Measurements from ENCODE around the gene PTPRT. TPM values are rescaled to one million over a fixed set of nuclear protein-coding genes. Genes with fewer than 3 reads are reported as not detected.

PTPRT gene
- total RNA-seq, 1 donor from 2014 or later = 0.56 TPM

DNA sequence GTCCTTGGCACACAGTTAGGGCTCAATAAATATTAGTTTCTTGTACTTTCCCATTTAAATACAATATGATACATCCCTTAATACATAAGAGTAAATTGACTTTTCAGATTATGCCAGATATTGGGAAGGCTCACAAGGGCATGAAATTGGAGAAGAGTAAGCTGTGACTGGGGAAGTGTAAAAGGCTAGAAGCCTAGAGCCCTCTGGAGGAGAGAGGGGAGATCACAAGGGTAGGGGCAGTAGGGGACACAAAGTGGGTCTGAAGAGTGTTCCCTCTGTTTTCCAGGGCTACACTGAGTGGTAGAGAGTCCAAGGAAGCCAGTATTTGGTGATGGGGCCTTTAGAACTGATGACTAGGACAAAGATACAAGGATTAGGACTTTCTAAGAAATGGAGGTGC, 1008.6 kb downstream of the PTPRT start:
- H3K4me3 Mint-ChIP-seq = no peak overlapping the region
- H3K27me3 Mint-ChIP-seq (ENCODE audit: low read depth) = peaks cover 56% of the 10 kb centered on the region
- TF ChIP-seq, protein P1, sequence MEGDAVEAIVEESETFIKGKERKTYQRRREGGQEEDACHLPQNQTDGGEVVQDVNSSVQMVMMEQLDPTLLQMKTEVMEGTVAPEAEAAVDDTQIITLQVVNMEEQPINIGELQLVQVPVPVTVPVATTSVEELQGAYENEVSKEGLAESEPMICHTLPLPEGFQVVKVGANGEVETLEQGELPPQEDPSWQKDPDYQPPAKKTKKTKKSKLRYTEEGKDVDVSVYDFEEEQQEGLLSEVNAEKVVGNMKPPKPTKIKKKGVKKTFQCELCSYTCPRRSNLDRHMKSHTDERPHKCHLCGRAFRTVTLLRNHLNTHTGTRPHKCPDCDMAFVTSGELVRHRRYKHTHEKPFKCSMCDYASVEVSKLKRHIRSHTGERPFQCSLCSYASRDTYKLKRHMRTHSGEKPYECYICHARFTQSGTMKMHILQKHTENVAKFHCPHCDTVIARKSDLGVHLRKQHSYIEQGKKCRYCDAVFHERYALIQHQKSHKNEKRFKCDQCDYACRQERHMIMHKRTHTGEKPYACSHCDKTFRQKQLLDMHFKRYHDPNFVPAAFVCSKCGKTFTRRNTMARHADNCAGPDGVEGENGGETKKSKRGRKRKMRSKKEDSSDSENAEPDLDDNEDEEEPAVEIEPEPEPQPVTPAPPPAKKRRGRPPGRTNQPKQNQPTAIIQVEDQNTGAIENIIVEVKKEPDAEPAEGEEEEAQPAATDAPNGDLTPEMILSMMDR (conservative IDR thresholded peaks at IDR 0.05) = no peak
- peaks cover 6% of the 10 kb centered on the region for H3K9me3 Mint-ChIP-seq
- H3K36me3 Mint-ChIP-seq (ENCODE audit: low read depth) = no peaks in the 10 kb centered on the region
- H3K27ac Mint-ChIP-seq (ENCODE audit: unreplicated experiment) = no peak overlapping the region
- DNase-seq (ENCODE audit: low read depth, low spot score) = no peak
- no peaks in the 10 kb centered on the region for H3K4me1 Mint-ChIP-seq

DNA sequence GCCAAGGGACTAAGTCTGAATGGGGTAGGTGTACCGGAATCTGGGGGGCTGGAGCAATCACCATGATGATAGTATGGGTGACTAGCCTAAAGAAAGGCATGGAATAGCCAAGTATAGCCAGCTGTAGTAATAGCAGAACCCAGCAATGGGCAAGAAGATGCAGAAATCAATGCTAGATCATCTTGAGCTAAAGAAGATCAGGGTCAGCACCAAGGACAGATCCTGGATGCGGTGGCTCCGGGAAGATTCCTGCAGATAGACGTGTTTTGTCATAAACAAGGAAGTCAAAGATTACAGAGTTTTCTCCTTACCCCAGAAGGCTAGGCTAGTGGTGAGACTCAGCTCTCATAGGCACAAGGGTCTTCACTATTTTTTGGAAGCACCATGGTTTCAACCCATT, 1009.9 kb downstream of the PTPRT start:
- TF ChIP-seq, protein P1 (conservative IDR thresholded peaks at IDR 0.05) = no peak
- peak; percentile 40 for DNase-seq (ENCODE audit: low read depth, low spot score)
- Mint-ChIP-seq H3K27me3 (ENCODE audit: low read depth) (peaks cover 60% of the 10 kb centered on the region), H3K27ac (ENCODE audit: unreplicated experiment) (no peak overlapping the region), H3K9me3 (peaks cover 3% of the 10 kb centered on the region), H3K36me3 (ENCODE audit: low read depth) (no peaks in the 10 kb centered on the region), H3K4me1 (no peaks in the 10 kb centered on the region), H3K4me3 (no peak overlapping the region)

- peaks cover 79% of the 10 kb centered on the region for H3K27me3 Mint-ChIP-seq (ENCODE audit: low read depth)
- H3K27ac Mint-ChIP-seq (ENCODE audit: unreplicated experiment) = no peak overlapping the region
- H3K9me3 Mint-ChIP-seq = no peaks in the 10 kb centered on the region
- no peaks in the 10 kb centered on the region for H3K4me1 Mint-ChIP-seq
- TF ChIP-seq, protein P1 (conservative IDR thresholded peaks at IDR 0.05) = no peak
- H3K4me3 Mint-ChIP-seq = no peak overlapping the region
- no peaks in the 10 kb centered on the region for H3K36me3 Mint-ChIP-seq (ENCODE audit: low read depth)
- DNase-seq (ENCODE audit: low read depth, low spot score) = no peak
Measured at GRCh38 chr20:42173440-42173839, 1016.3 kb downstream of the PTPRT start.

GRCh38 chr20:42164121-42164890, 1025.4 kb downstream of the PTPRT start:
- H3K4me3 Mint-ChIP-seq = no peak overlapping the region
- H3K27me3 Mint-ChIP-seq (ENCODE audit: low read depth) = peaks cover 27% of the 10 kb centered on the region
- no peak for DNase-seq (ENCODE audit: low read depth, low spot score)
- peaks cover 10% of the 10 kb centered on the region for H3K4me1 Mint-ChIP-seq
- H3K36me3 Mint-ChIP-seq (ENCODE audit: low read depth) = no peaks in the 10 kb centered on the region
- no peaks in the 10 kb centered on the region for H3K9me3 Mint-ChIP-seq
- TF ChIP-seq, protein P1 (conservative IDR thresholded peaks at IDR 0.05) = no peak
- H3K27ac Mint-ChIP-seq (ENCODE audit: unreplicated experiment) = no peak overlapping the region

GRCh38 chr20:42161228-42161829, 1028.4 kb downstream of the PTPRT start:
- TF ChIP-seq, protein P1 (conservative IDR thresholded peaks at IDR 0.05) = no peak
- no peak for DNase-seq (ENCODE audit: low read depth, low spot score)
- H3K9me3 Mint-ChIP-seq = no peaks in the 10 kb centered on the region

More at GRCh38 chr20:42161228-42161829, 1028.4 kb downstream of the PTPRT start:
- peaks cover 14% of the 10 kb centered on the region for H3K27me3 Mint-ChIP-seq (ENCODE audit: low read depth)
- peaks cover 10% of the 10 kb centered on the region for H3K4me1 Mint-ChIP-seq
- no peak overlapping the region for H3K27ac Mint-ChIP-seq (ENCODE audit: unreplicated experiment)
- no peaks in the 10 kb centered on the region for H3K36me3 Mint-ChIP-seq (ENCODE audit: low read depth)
- no peak overlapping the region for H3K4me3 Mint-ChIP-seq
